Subcutaneous adipose tissue (tissue), 4 donors: ENCODE results near the gene OPCML. TPM values are rescaled to one million over a fixed set of nuclear protein-coding genes. Genes with fewer than 3 reads are reported as not detected.

Experiments
- CTCF ChIP-seq: fragments of 450-650 bp; IDR thresholded peaks from one replicate; pipeline ENCODE4 v1.5.1; 2016; ENCODE audit warnings: low read depth, mild to moderate bottlenecking, control low read depth, antibody characterized with exemption, moderate library complexity
- total RNA-seq, 4 donors: library from RNA; depleted of rRNA; stranded (reverse); fragments of >200 nt; gene quantifications; one replicate each; pipeline ENCODE4 v1.1.0, GENCODE V29; 2016

Gene OPCML
- total RNA-seq, 4 donors from 2014 or later = under 0.01 TPM; not detected in 3

- TF ChIP-seq CTCF = no peak
Observed at GRCh38 chr11:133306019-133306418, 226.3 kb downstream of the OPCML start.

- no peak for TF ChIP-seq CTCF
Observed at GRCh38 chr11:133305208-133305956, 226.9 kb downstream of the OPCML start.

GRCh38 chr11:133303262-133303661, 229.0 kb downstream of the OPCML start:
- TF ChIP-seq CTCF = no peak

- TF ChIP-seq CTCF = no peak
Observed at GRCh38 chr11:133302056-133302455, 230.2 kb downstream of the OPCML start.

GRCh38 chr11:133300666-133301065, 231.6 kb downstream of the OPCML start:
- no peak for TF ChIP-seq CTCF

- TF ChIP-seq CTCF = no peak
Observed at GRCh38 chr11:133291780-133292179, 240.5 kb downstream of the OPCML start.

GRCh38 chr11:133285359-133285758, 246.9 kb downstream of the OPCML start:
- TF ChIP-seq CTCF = no peak
